ENCODE data around the gene BLM. TPM values are rescaled to one million over a fixed set of nuclear protein-coding genes. Genes with fewer than 3 reads are reported as not detected.
A peak's percentile ranks its signal among the peaks of the same experiment; 100 is the strongest.

The BLM gene
- total and polyA plus RNA-seq, 8 donors, result 0.12 to 1.1 (median 0.65) TPM; not detected in 1

DNA sequence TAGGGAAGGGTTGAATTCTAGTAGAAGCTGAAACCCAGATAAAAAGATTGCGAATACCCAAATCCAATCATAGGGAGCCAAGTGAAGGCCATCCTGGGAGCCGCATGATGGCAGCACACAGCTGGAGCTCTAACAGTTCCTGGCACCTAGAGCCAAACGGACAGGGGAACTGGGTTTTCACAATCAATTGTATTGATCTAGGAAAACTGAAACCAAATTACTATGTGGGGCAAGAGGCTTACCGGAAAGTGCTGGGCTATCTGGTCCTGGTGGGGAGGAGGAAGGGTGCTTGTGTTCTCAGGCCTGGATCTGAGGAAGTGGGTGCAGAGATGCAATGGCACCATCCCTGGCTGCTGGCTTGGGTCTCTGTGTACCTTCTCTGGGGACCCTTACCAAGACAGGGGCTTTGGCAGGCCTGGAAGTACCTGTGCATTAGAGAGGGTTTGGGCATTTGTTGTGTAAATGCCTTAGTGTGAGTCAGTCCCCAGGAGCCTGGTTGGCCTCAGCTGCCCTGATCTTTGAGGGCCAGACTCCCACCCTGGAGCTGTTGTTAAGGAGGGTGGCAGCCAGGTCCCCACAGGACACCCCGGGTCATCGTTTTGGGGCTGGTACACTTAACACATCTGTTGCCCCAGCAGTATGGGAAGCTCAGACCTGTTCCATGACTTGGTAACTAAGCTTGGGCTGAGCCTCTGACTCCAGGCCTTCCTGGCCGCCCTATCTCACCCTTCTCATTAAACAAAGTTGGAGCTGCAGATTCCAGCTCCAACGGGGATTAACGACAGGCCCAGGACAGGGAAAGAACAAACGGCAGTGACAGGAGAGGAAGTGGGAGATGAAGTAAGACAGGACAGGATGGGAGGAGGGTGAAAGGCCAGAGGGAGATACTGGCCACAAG, 142.3 kb downstream of the BLM start:
- no peak overlapping the region for H3K4me3 ChIP-seq
- FAIRE-seq (no peak), ATAC-seq (peak; percentile 58 to 77 (median 70)), DNase-seq (peak in 4 of 6 donors; percentile 55 to 70 (median 64))
- H3K36me3 ChIP-seq, result no peaks in the 10 kb centered on the region
- H3K27me3 ChIP-seq, result no peaks in the 10 kb centered on the region
- TF ChIP-seq, protein P1, sequence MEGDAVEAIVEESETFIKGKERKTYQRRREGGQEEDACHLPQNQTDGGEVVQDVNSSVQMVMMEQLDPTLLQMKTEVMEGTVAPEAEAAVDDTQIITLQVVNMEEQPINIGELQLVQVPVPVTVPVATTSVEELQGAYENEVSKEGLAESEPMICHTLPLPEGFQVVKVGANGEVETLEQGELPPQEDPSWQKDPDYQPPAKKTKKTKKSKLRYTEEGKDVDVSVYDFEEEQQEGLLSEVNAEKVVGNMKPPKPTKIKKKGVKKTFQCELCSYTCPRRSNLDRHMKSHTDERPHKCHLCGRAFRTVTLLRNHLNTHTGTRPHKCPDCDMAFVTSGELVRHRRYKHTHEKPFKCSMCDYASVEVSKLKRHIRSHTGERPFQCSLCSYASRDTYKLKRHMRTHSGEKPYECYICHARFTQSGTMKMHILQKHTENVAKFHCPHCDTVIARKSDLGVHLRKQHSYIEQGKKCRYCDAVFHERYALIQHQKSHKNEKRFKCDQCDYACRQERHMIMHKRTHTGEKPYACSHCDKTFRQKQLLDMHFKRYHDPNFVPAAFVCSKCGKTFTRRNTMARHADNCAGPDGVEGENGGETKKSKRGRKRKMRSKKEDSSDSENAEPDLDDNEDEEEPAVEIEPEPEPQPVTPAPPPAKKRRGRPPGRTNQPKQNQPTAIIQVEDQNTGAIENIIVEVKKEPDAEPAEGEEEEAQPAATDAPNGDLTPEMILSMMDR (IDR thresholded peaks at IDR 0.05), result peak in 2 of 4 donors; percentile 20 to 37
- peaks cover 6 to 30% (median 20%) of the 10 kb centered on the region in 3 donors for H3K4me1 ChIP-seq
- H3K27ac ChIP-seq, result peak overlapping the region in 3 of 4 donors; percentile 2 to 62 (median 57)
- intact Hi-C loops (cut with DNase I), result no loop called here
- WGBS, 2 donors, result 23 to 29% methylated on average over 10 of the region's 10 CpGs
- no peaks in the 10 kb centered on the region for H3K9me3 ChIP-seq

DNA sequence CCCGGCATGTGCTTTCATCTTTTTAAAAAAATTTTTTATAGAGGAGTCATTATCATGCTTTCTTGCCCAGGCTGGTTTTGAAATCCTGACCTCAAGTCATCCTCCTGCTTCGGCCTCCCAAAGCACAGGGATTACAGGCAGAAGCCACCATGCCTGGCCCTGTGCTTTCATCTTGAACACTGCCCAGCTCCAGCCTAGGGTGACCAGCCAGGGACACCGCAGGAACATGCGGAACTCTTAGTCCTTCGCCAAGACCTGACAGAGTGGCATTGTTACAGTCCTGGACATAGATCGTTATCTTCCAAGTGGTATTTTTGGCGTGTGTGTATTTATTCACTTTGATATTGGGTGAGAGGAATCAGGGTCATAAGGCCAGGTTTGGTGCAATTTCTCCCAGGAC, 143.3 kb downstream of the BLM start:
- Histone ChIP-seq H3K4me3 (no peak overlapping the region), H3K4me1 (peaks cover 6 to 30% (median 20%) of the 10 kb centered on the region in 3 donors), H3K9me3 (no peaks in the 10 kb centered on the region), H3K27me3 (no peaks in the 10 kb centered on the region), H3K27ac (peak overlapping the region in 3 of 4 donors; percentile 2 to 69 (median 62)), H3K36me3 (no peaks in the 10 kb centered on the region)
- intact Hi-C loops (cut with DNase I), result no loop called here
- DNase-seq (peak in 2 of 6 donors; percentile 40 to 54), FAIRE-seq (no peak), ATAC-seq (peak; percentile 56 to 72 (median 68))
- TF ChIP-seq, protein P1 (IDR thresholded peaks at IDR 0.05), result no peak
- WGBS, 2 donors, result 32 to 39% methylated on average over 7 of the region's 7 CpGs

DNA sequence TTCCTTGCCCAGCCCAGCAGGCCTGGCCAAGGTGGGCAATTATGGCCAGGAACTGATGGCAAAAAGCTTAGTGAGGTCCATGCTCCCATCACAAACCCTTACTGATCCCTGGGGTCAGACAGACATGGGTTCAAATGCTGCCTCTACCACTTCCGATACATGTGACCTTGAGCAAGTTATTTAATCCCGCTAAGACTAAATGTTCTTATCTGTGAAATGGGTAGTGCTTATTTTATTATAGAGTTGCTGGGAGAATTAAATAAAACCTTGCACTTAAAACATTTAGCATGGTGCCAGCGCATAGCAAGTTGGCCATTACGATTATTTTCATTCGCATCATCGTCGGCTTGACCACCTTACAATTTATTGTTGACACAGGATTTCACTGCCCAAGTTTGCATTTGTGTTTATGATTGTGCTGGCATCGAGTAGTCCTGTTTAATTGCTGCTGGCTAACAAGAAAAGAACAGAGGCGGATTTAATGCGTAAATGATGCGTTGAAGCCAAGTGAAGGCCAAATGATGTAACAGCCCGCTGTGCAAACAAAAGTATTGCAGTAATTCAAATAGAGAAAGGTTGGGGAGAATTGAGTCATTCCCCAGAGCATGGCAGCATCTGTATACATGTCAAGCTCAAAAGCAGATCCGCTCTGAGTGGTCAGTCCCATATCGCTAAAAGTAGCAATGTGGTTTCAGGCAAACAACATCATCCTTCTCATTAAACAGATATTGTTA, 144.0 kb downstream of the BLM start:
- WGBS, 2 donors, result 63 to 71% methylated on average over 14 of the region's 14 CpGs
- ATAC-seq (peak; percentile 53 to 74 (median 62)), DNase-seq (peak in 1 of 6 donors; percentile 59), FAIRE-seq (no peak)
- Histone ChIP-seq H3K27ac (peak overlapping the region; percentile 2 to 69 (median 34)), H3K4me3 (no peak overlapping the region), H3K9me3 (no peaks in the 10 kb centered on the region), H3K36me3 (no peaks in the 10 kb centered on the region), H3K4me1 (peaks cover 6 to 33% (median 21%) of the 10 kb centered on the region in 3 donors), H3K27me3 (no peaks in the 10 kb centered on the region)
- intact Hi-C loops (cut with DNase I), result no loop called here
- TF ChIP-seq, protein P1 (IDR thresholded peaks at IDR 0.05), result no peak

DNA sequence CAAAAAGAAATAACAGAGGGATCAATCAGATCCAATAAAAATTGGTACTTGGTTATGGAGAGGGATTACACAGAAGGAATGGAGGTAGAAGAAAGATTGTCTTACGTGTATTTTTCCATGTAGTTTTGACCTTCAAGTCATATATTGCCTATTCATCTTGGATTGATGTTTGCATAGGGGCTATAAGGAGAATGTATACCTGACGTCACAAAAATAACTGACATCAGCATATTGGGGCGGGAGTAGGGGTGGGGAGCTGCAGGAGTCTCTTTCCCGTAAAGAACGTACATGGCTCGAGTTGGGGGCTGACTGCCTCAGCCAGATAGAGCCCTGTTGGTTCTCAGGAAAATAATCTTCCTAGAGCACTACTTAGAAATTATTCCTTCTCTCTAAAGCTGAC, 145.3 kb downstream of the BLM start:
- Histone ChIP-seq H3K4me1 (peaks cover 6 to 41% (median 25%) of the 10 kb centered on the region in 3 donors), H3K9me3 (no peaks in the 10 kb centered on the region), H3K36me3 (no peaks in the 10 kb centered on the region), H3K27me3 (no peaks in the 10 kb centered on the region), H3K27ac (no peak overlapping the region), H3K4me3 (no peak overlapping the region)
- intact Hi-C loops (cut with DNase I), result no loop called here
- WGBS, 2 donors, result 92 to 94% methylated on average over 6 of the region's 6 CpGs
- no peak for ATAC-seq
- TF ChIP-seq, protein P1 (IDR thresholded peaks at IDR 0.05), result no peak
- DNase-seq, result no peak
- FAIRE-seq, result no peak

Data from pancreas (tissue), 10 donors.